ENCODE data around the gene POU2F1. TPM values are rescaled to one million over a fixed set of nuclear protein-coding genes. Genes with fewer than 3 reads are reported as not detected.
A peak's percentile ranks its signal among the peaks of the same experiment; 100 is the strongest.

Gene POU2F1
- polyA plus RNA-seq, 1 donor = 6.1 TPM

GRCh38 chr1:167426716-167427115, 206.0 kb downstream of the POU2F1 start:
- DNase-seq = no peak

GRCh38 chr1:167427848-167428247, 207.2 kb downstream of the POU2F1 start:
- DNase-seq = no peak

- no peak for DNase-seq
Observed at GRCh38 chr1:167428395-167428794, 207.7 kb downstream of the POU2F1 start.

- DNase-seq = no peak
Observed at GRCh38 chr1:167429612-167430011, 208.9 kb downstream of the POU2F1 start.

- DNase-seq = no peak
Observed at GRCh38 chr1:167430134-167430848, 209.6 kb downstream of the POU2F1 start.

GRCh38 chr1:167430849-167431242, 210.2 kb downstream of the POU2F1 start:
- DNase-seq = no peak

GRCh38 chr1:167431261-167431908, 210.7 kb downstream of the POU2F1 start:
- no peak for DNase-seq

- DNase-seq = no peak
Observed at GRCh38 chr1:167431909-167432650, 211.4 kb downstream of the POU2F1 start.

GRCh38 chr1:167432780-167433179, 212.1 kb downstream of the POU2F1 start:
- DNase-seq = no peak

- DNase-seq = no peak
Observed at GRCh38 chr1:167433884-167434283, 213.2 kb downstream of the POU2F1 start.

- DNase-seq = no peak
Observed at GRCh38 chr1:167434306-167434705, 213.6 kb downstream of the POU2F1 start.

- no peak for DNase-seq
Observed at GRCh38 chr1:167435484-167435883, 214.8 kb downstream of the POU2F1 start.

- DNase-seq = no peak
Observed at GRCh38 chr1:167438171-167439138, 217.8 kb downstream of the POU2F1 start.

- peak; percentile 35 for DNase-seq
Observed at GRCh38 chr1:167439301-167439988, 218.8 kb downstream of the POU2F1 start.

- no peak for DNase-seq
Observed at GRCh38 chr1:167440345-167440744, 219.7 kb downstream of the POU2F1 start.

GRCh38 chr1:167440776-167441175, 220.1 kb downstream of the POU2F1 start:
- DNase-seq = no peak

- DNase-seq = no peak
Observed at GRCh38 chr1:167441222-167441621, 220.5 kb downstream of the POU2F1 start.

GRCh38 chr1:167442142-167442848, 221.6 kb downstream of the POU2F1 start:
- DNase-seq = peak; percentile 63

GRCh38 chr1:167442854-167443565, 222.3 kb downstream of the POU2F1 start:
- DNase-seq = no peak

GRCh38 chr1:167443757-167444156, 223.1 kb downstream of the POU2F1 start:
- no peak for DNase-seq
